ENCODE results near the gene XKR8. TPM values are rescaled to one million over a fixed set of nuclear protein-coding genes. Genes with fewer than 3 reads are reported as not detected.
A peak's percentile ranks its signal among the peaks of the same experiment; 100 is the strongest.

XKR8 gene
- total RNA-seq, 1 donor from 2014 or later: 17.0 TPM

DNA sequence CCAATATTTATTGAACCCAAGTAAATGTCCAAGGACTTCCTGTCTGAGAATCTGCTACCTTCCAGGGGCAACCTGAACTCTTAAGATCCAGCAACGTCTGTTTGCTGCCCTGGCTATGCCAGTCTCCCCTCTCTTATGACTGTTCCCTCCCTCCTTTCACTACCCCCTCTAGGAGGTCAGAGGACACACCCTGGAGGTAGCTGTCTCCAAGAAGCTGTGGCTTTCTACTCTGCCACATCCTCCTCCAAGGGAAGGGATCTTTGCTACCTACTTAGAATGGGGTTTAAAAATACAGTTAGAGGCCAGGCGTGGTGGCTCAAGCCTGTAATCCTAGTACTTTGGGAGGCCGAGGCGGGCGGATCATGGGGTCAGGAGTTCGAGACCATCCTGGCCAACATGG, 28.6 kb upstream of the XKR8 start:
- no peak overlapping the region for H3K27ac Mint-ChIP-seq
- no peaks in the 10 kb centered on the region for H3K9me3 Mint-ChIP-seq (ENCODE audit: low read depth)
- H3K36me3 Mint-ChIP-seq (ENCODE audit: insufficient read depth): no peaks in the 10 kb centered on the region
- peaks cover 6% of the 10 kb centered on the region for H3K27me3 Mint-ChIP-seq
- H3K4me3 Mint-ChIP-seq (ENCODE audit: low read depth): no peak overlapping the region
- TF ChIP-seq, protein P1, sequence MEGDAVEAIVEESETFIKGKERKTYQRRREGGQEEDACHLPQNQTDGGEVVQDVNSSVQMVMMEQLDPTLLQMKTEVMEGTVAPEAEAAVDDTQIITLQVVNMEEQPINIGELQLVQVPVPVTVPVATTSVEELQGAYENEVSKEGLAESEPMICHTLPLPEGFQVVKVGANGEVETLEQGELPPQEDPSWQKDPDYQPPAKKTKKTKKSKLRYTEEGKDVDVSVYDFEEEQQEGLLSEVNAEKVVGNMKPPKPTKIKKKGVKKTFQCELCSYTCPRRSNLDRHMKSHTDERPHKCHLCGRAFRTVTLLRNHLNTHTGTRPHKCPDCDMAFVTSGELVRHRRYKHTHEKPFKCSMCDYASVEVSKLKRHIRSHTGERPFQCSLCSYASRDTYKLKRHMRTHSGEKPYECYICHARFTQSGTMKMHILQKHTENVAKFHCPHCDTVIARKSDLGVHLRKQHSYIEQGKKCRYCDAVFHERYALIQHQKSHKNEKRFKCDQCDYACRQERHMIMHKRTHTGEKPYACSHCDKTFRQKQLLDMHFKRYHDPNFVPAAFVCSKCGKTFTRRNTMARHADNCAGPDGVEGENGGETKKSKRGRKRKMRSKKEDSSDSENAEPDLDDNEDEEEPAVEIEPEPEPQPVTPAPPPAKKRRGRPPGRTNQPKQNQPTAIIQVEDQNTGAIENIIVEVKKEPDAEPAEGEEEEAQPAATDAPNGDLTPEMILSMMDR (IDR thresholded peaks at IDR 0.05; ENCODE audit: unreplicated experiment): no peak
- H3K4me1 Mint-ChIP-seq (ENCODE audit: low read depth): peaks cover 12% of the 10 kb centered on the region
- DNase-seq (ENCODE audit: low spot score, unreplicated experiment): no peak

DNA sequence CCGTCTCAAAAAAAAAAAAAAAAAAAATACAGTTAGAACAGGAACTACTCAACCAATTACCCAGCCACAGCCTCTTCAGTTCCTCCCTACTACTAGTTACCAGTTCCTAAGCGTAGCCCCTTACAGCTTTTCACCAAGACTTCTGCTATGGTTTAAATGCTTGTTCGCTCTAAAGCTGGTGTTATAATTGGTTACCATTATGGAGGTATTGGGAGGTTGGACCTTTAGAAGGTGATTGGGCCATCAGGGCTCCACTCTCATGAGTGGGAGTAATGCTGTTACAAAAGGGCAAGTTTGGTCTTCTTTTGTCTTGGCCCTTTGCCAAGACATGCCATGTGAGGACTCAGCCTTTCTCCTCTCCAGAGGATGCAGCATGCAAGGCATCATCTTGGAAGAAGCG, 28.0 kb upstream of the XKR8 start:
- no peaks in the 10 kb centered on the region for H3K9me3 Mint-ChIP-seq (ENCODE audit: low read depth)
- H3K27me3 Mint-ChIP-seq: peaks cover 6% of the 10 kb centered on the region
- no peak overlapping the region for H3K27ac Mint-ChIP-seq
- TF ChIP-seq, protein P1 (IDR thresholded peaks at IDR 0.05; ENCODE audit: unreplicated experiment): no peak
- no peaks in the 10 kb centered on the region for H3K36me3 Mint-ChIP-seq (ENCODE audit: insufficient read depth)
- H3K4me3 Mint-ChIP-seq (ENCODE audit: low read depth): no peak overlapping the region
- H3K4me1 Mint-ChIP-seq (ENCODE audit: low read depth): peaks cover 12% of the 10 kb centered on the region
- no peak for DNase-seq (ENCODE audit: low spot score, unreplicated experiment)

DNA sequence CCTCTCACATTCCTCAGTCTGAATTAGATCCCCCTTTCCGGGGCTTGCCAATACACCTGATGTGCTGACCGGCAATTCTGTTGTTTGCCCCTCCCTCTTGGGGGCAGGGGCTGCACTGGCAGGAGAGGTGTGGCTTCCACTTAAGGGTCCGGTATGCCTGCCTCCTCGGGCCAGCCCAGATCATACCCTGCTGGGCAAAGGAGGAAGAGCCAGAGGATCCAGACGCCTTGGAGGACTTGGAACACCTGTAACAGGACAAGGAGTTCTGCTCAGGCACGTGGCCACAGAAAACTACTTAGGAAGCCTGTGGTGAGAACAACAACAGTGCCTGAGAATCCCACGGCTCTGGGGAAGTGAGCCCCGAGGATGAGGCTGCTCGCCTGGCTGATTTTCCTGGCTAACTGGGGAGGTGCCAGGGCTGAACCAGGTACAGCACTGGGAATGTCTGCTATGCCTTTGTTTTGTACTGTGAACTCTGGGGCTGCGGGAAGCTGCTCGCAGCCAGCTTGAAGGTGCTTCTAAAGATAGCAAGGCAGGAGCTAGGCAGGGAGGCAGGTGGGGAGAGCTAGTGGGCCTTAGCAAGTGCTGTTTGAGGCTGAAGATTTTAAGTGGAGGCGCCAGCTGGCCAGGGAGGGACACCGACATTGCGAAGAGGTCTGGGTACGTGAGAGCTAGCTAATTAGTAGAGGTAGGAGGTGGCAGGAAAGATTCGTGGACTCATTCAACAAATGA, 24.8 kb upstream of the XKR8 start, which contains the start of gene SMPDL3B:
Gene SMPDL3B (plus strand): TSS at position 183 of the 732 bp plus-strand sequence. CDS start 184 bp downstream, at position 367.
- Mint-ChIP-seq H3K4me3 (ENCODE audit: low read depth) (peak within 1 kb of the TSS; percentile 85), H3K36me3 (ENCODE audit: insufficient read depth) (no peaks in the 10 kb centered on the region), H3K9me3 (ENCODE audit: low read depth) (no peaks in the 10 kb centered on the region), H3K27ac (peak within 1 kb of the TSS; percentile 96), H3K27me3 (peaks cover 6% of the 10 kb centered on the region), H3K4me1 (ENCODE audit: low read depth) (peaks cover 12% of the 10 kb centered on the region)
- TF ChIP-seq, protein P1 (IDR thresholded peaks at IDR 0.05; ENCODE audit: unreplicated experiment): peak; percentile 46
- peak; percentile 68 for DNase-seq (ENCODE audit: low spot score, unreplicated experiment)

DNA sequence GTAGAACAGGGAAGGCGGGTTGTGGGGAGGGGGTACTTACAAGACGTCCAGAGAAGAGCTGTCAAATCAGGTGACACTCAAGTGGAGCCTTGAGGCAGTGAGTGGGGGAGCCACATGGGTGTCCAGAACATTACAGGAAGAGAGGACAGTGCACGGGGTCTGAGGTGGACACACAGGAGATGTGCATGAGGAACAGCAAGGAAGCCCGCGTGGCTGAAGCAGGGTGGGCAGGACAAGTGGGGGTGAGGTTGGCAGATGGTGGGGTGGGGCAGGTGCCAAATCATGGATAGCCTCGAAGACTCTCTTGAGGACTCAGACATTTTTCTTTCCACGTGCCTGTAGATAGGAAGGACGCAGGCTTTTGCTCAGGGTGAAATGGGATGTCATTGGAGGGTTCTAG, 24.1 kb upstream of the XKR8 start:
- TF ChIP-seq, protein P1 (IDR thresholded peaks at IDR 0.05; ENCODE audit: unreplicated experiment): no peak
- H3K9me3 Mint-ChIP-seq (ENCODE audit: low read depth): no peaks in the 10 kb centered on the region
- peak overlapping the region; percentile 85 for H3K4me3 Mint-ChIP-seq (ENCODE audit: low read depth)
- H3K27ac Mint-ChIP-seq: peak overlapping the region; percentile 23
- H3K27me3 Mint-ChIP-seq: peaks cover 6% of the 10 kb centered on the region
- no peak for DNase-seq (ENCODE audit: low spot score, unreplicated experiment)
- no peaks in the 10 kb centered on the region for H3K36me3 Mint-ChIP-seq (ENCODE audit: insufficient read depth)
- H3K4me1 Mint-ChIP-seq (ENCODE audit: low read depth): peaks cover 12% of the 10 kb centered on the region

DNA sequence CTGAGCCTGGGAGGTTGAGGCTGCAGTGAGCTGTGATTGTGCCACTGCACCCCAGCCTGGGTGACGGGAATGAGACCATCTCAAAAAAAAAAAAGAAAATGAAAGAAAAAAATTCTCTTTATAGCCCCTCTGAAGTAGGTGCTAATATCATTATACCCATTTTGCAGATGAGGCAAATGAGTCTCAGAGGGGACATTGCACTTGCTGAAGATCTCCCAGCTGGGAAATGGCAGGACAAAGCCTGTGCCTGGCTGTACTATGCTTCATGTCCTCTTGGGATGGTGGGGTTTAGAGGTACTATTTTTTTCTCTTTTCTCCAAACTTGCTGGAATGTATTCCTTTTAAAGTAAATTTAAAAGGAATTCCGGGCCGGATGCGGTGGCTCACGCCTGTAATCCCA, 23.4 kb upstream of the XKR8 start:
- no peak overlapping the region for H3K4me3 Mint-ChIP-seq (ENCODE audit: low read depth)
- H3K9me3 Mint-ChIP-seq (ENCODE audit: low read depth): no peaks in the 10 kb centered on the region
- no peak overlapping the region for H3K27ac Mint-ChIP-seq
- peaks cover 12% of the 10 kb centered on the region for H3K4me1 Mint-ChIP-seq (ENCODE audit: low read depth)
- H3K36me3 Mint-ChIP-seq (ENCODE audit: insufficient read depth): no peaks in the 10 kb centered on the region
- TF ChIP-seq, protein P1 (IDR thresholded peaks at IDR 0.05; ENCODE audit: unreplicated experiment): no peak
- no peak for DNase-seq (ENCODE audit: low spot score, unreplicated experiment)
- peaks cover 6% of the 10 kb centered on the region for H3K27me3 Mint-ChIP-seq

Data from progenitor cell of endocrine pancreas (in vitro differentiated cells).